ENCODE measurements around the gene ADISSP. TPM values are rescaled to one million over a fixed set of nuclear protein-coding genes. Genes with fewer than 3 reads are reported as not detected.

The ADISSP gene
- total and polyA plus RNA-seq, 11 donors, result 7.8 to 22.2 (median 13.7) TPM

GRCh38 chr20:3813848-3814581 is 46.5 kb upstream of the ADISSP start:
- peaks cover 4 to 69% (median 30%) of the 10 kb centered on the region in 12 donors for H3K4me1 ChIP-seq
- 89 to 96% (median 92%) methylated on average over 12 of the region's 12 CpGs for WGBS, 4 donors
- no peaks in the 10 kb centered on the region for H3K36me3 ChIP-seq
- DNase-seq, result no peak
- TF ChIP-seq CTCF (IDR thresholded peaks at IDR 0.05), result no peak
- TF ChIP-seq POLR2A (IDR thresholded peaks at IDR 0.05), result no peak
- H3K4me3 ChIP-seq, result no peak overlapping the region
- no peaks in the 10 kb centered on the region for H3K27me3 ChIP-seq
- H3K9me3 ChIP-seq, result no peaks in the 10 kb centered on the region
- intact Hi-C loops (cut with DNase I), result loop anchor here in 1 of 10 donors (10.0 kb wide), 1 partner anchor 409 kb away; the partner anchor contains the start of gene DNAAF9
- H3K27ac ChIP-seq, result peak overlapping the region in 2 of 12 donors; percentile 93 to 95
- ATAC-seq, result no peak

- intact Hi-C loops (cut with DNase I), result loop anchor here in 1 of 10 donors (10.0 kb wide), 1 partner anchor 408 kb away; the partner anchor contains the start of gene DNAAF9
- TF ChIP-seq CTCF (IDR thresholded peaks at IDR 0.05), result no peak
- TF ChIP-seq POLR2A (IDR thresholded peaks at IDR 0.05), result no peak
- H3K27ac ChIP-seq, result peak overlapping the region in 9 of 12 donors; percentile 35 to 96 (median 92)
- H3K9me3 ChIP-seq, result no peaks in the 10 kb centered on the region
- H3K27me3 ChIP-seq, result no peaks in the 10 kb centered on the region
- ATAC-seq (no peak), DNase-seq (no peak)
- H3K36me3 ChIP-seq, result no peaks in the 10 kb centered on the region
- peaks cover 7 to 68% (median 26%) of the 10 kb centered on the region in 12 donors for H3K4me1 ChIP-seq
- no peak overlapping the region for H3K4me3 ChIP-seq
- WGBS, 4 donors, result 82 to 91% (median 88%) methylated on average over 8 of the region's 8 CpGs
Measured at GRCh38 chr20:3812975-3813847, 45.7 kb upstream of the ADISSP start.

- Histone ChIP-seq H3K27ac (peak overlapping the region; percentile 76 to 96 (median 90)), H3K9me3 (no peaks in the 10 kb centered on the region), H3K4me3 (peak overlapping the region in 3 of 12 donors; percentile 47 to 62 (median 55)), H3K4me1 (peaks cover 13 to 69% (median 34%) of the 10 kb centered on the region in 12 donors), H3K27me3 (no peaks in the 10 kb centered on the region), H3K36me3 (no peaks in the 10 kb centered on the region)
- intact Hi-C loops (cut with DNase I), result loop anchor here in 1 of 10 donors (10.0 kb wide), 1 partner anchor 407 kb away; the partner anchor contains the start of gene DNAAF9
- DNase-seq (peak in 1 of 5 donors; percentile 20), ATAC-seq (no peak)
- WGBS, 4 donors, result 95 to 98% (median 95%) methylated on average over 9 of the region's 9 CpGs
- no peak for TF ChIP-seq CTCF (IDR thresholded peaks at IDR 0.05)
- no peak for TF ChIP-seq POLR2A (IDR thresholded peaks at IDR 0.05)
Measured at GRCh38 chr20:3812259-3812681, 44.7 kb upstream of the ADISSP start.

Data from heart left ventricle (tissue), 16 donors.